Peyer's patch (tissue), 4 donors: ENCODE measurements around the gene TM9SF1. TPM values are rescaled to one million over a fixed set of nuclear protein-coding genes. Genes with fewer than 3 reads are reported as not detected.

Source experiments
- DNase-seq, 3 donors: peaks; one replicate each; pipeline ENCODE4 v3.0.0-alpha.2; 2017 to 2019
- H3K27ac ChIP-seq, 4 donors: fragments of 200-600 bp; sonication (generic); one replicate each; pipeline ENCODE4 v1.5.1; 2016 to 2019
- H3K27me3 ChIP-seq, 2 donors: fragments of 200-600 bp; sonication (generic); one replicate each; pipeline ENCODE4 v1.5.1; 2019
- H3K36me3 ChIP-seq, 3 donors: fragments of 200-600 bp; sonication (generic); one replicate each; pipeline ENCODE4 v1.5.1; 2016 to 2019
- H3K4me1 ChIP-seq, 4 donors: fragments of 200-600 bp; sonication (generic); one replicate each; pipeline ENCODE4 v1.5.1; 2016 to 2019
- H3K4me3 ChIP-seq, 4 donors: fragments of 200-600 bp; sonication (generic); 1 replicate in 3 of 4; 2 replicates in 1 of 4; pipeline ENCODE4 v1.5.1; 2016 to 2019; ENCODE audit warnings: mild to moderate bottlenecking in 1 of 4
- H3K9me3 ChIP-seq, 4 donors: fragments of 200-600 bp; sonication (generic); one replicate each; pipeline ENCODE4 v1.5.1; 2016 to 2019; ENCODE audit warnings: mild to moderate bottlenecking in 1 of 4
- CTCF ChIP-seq, 6 experiments: fragments of 450-650 bp in 4 of 6; fragments of 200-600 bp in 2 of 6; sonication (generic) in 1 of 6; IDR thresholded peaks; one replicate each; pipeline ENCODE4 v1.5.1; 2017 to 2019; ENCODE audit warnings: antibody characterized with exemption in 6 of 6, mild to moderate bottlenecking in 3 of 6, moderate library complexity in 1 of 6
- POLR2A ChIP-seq, 2 donors: fragments of 450-650 bp; IDR thresholded peaks; one replicate each; pipeline ENCODE4 v1.5.1; 2017; ENCODE audit warnings: antibody characterized with exemption in 2 of 2, mild to moderate bottlenecking in 2 of 2, moderate library complexity in 2 of 2
- total RNA-seq, 4 donors: library from RNA; depleted of rRNA; stranded (reverse); fragments of >200 nt; gene quantifications; one replicate each; pipeline ENCODE4 v1.1.0, GENCODE V29; 2016

TM9SF1 gene
- total RNA-seq, 4 donors from 2014 or later = 22.3 to 80.7 (median 49.8) TPM

GRCh38 chr14:24165785-24166184 is 29.5 kb downstream of the TM9SF1 start:
- H3K4me1 ChIP-seq = peaks cover 1 to 26% (median 12%) of the 10 kb centered on the region in 4 donors
- H3K4me3 ChIP-seq = no peak overlapping the region
- H3K27me3 ChIP-seq = no peaks in the 10 kb centered on the region
- no peaks in the 10 kb centered on the region for H3K9me3 ChIP-seq
- H3K36me3 ChIP-seq = peaks cover 0 to 72% (median 0%) of the 10 kb centered on the region in 3 donors
- DNase-seq = no peak
- no peak overlapping the region for H3K27ac ChIP-seq
- TF ChIP-seq CTCF (IDR thresholded peaks at IDR 0.05) (no peak), POLR2A (IDR thresholded peaks at IDR 0.05) (no peak)

GRCh38 chr14:24164518-24164991 is 30.7 kb downstream of the TM9SF1 start:
- peaks cover 5 to 31% (median 15%) of the 10 kb centered on the region in 4 donors for H3K4me1 ChIP-seq
- peak in 1 of 3 donors; percentile 35 for DNase-seq
- no peak for TF ChIP-seq POLR2A (IDR thresholded peaks at IDR 0.05)
- TF ChIP-seq CTCF (IDR thresholded peaks at IDR 0.05) = no peak
- H3K36me3 ChIP-seq = peaks cover 0 to 70% (median 0%) of the 10 kb centered on the region in 3 donors
- no peak overlapping the region for H3K4me3 ChIP-seq
- no peak overlapping the region for H3K27ac ChIP-seq
- no peaks in the 10 kb centered on the region for H3K9me3 ChIP-seq
- H3K27me3 ChIP-seq = no peaks in the 10 kb centered on the region

- H3K4me3 ChIP-seq = peak overlapping the region; percentile 53 to 77 (median 68)
- peak overlapping the region; percentile 91 to 96 (median 95) for H3K27ac ChIP-seq
- no peaks in the 10 kb centered on the region for H3K27me3 ChIP-seq
- H3K4me1 ChIP-seq = peaks cover 5 to 31% (median 15%) of the 10 kb centered on the region in 4 donors
- no peaks in the 10 kb centered on the region for H3K9me3 ChIP-seq
- DNase-seq = peak in 1 of 3 donors; percentile 37
- peaks cover 0 to 69% (median 3%) of the 10 kb centered on the region in 3 donors for H3K36me3 ChIP-seq
- TF ChIP-seq CTCF (IDR thresholded peaks at IDR 0.05) = no peak
- TF ChIP-seq POLR2A (IDR thresholded peaks at IDR 0.05) = no peak
Measured at GRCh38 chr14:24162093-24162492, 33.1 kb downstream of the TM9SF1 start.

- H3K36me3 ChIP-seq = peaks cover 0 to 69% (median 5%) of the 10 kb centered on the region in 3 donors
- TF ChIP-seq CTCF (IDR thresholded peaks at IDR 0.05) (peak; percentile 95 to 99 (median 98)), POLR2A (IDR thresholded peaks at IDR 0.05) (peak; percentile 68 to 80)
- H3K4me1 ChIP-seq = peaks cover 5 to 31% (median 15%) of the 10 kb centered on the region in 4 donors
Measured at GRCh38 chr14:24160850-24161804, 34.1 kb downstream of the TM9SF1 start, which contains the start of gene IRF9. Gene IRF9 (plus strand): TSS chr14:24161265. CDS start chr14:24162145, 880 bp downstream.

GRCh38 chr14:24160499-24160849 is 34.8 kb downstream of the TM9SF1 start:
- DNase-seq = no peak
- H3K27ac ChIP-seq = peak overlapping the region; percentile 91 to 96 (median 95)
- peaks cover 0 to 69% (median 7%) of the 10 kb centered on the region in 3 donors for H3K36me3 ChIP-seq
- no peaks in the 10 kb centered on the region for H3K9me3 ChIP-seq
- no peaks in the 10 kb centered on the region for H3K27me3 ChIP-seq
- TF ChIP-seq CTCF (IDR thresholded peaks at IDR 0.05) (no peak), POLR2A (IDR thresholded peaks at IDR 0.05) (no peak)
- H3K4me1 ChIP-seq = peaks cover 5 to 31% (median 15%) of the 10 kb centered on the region in 4 donors
- H3K4me3 ChIP-seq = peak overlapping the region in 1 of 4 donors; percentile 63

More at GRCh38 chr14:24160850-24161804, 34.1 kb downstream of the TM9SF1 start, which contains the start of gene IRF9:
- no peaks in the 10 kb centered on the region for H3K9me3 ChIP-seq
- peak; percentile 97 to 99 (median 99) for DNase-seq
- peak within 1 kb of the TSS; percentile 53 to 77 (median 68) for H3K4me3 ChIP-seq
- H3K27ac ChIP-seq = peak within 1 kb of the TSS; percentile 91 to 96 (median 95)
- H3K27me3 ChIP-seq = no peaks in the 10 kb centered on the region
